Midbrain (tissue), 1 donor: ENCODE measurements around the gene POLR3A.

Source experiments
- DNase-seq: peaks from one replicate; lab custom pipeline; 2025; lab: John Stamatoyannopoulos, UW

The POLR3A gene

GRCh38 chr10:78046711-78047269 is 17.5 kb upstream of the POLR3A start:
- DNase-seq: no peak

- DNase-seq: no peak
These were observed 16.5 kb upstream of the POLR3A start for GRCh38 chr10:78045856-78046255.

- no peak for DNase-seq
These were observed 15.9 kb upstream of the POLR3A start for GRCh38 chr10:78045237-78045636.

- no peak for DNase-seq
These were observed 15.4 kb upstream of the POLR3A start for GRCh38 chr10:78044699-78045098.

GRCh38 chr10:78044179-78044578 is 14.9 kb upstream of the POLR3A start:
- DNase-seq: no peak

GRCh38 chr10:78042752-78043104 is 13.4 kb upstream of the POLR3A start:
- no peak for DNase-seq

GRCh38 chr10:78042058-78042751 is 12.9 kb upstream of the POLR3A start:
- no peak for DNase-seq

- no peak for DNase-seq
These were observed 12.1 kb upstream of the POLR3A start for GRCh38 chr10:78041170-78042057.

- DNase-seq: no peak
These were observed 10.4 kb upstream of the POLR3A start for GRCh38 chr10:78039743-78040142.

- no peak for DNase-seq
These were observed 9.7 kb upstream of the POLR3A start for GRCh38 chr10:78038791-78039547.

GRCh38 chr10:78038105-78038504 is 8.8 kb upstream of the POLR3A start:
- DNase-seq: no peak

- DNase-seq: no peak
These were observed 6.7 kb upstream of the POLR3A start for GRCh38 chr10:78035933-78036583.

- DNase-seq: no peak
These were observed 6.1 kb upstream of the POLR3A start for GRCh38 chr10:78035437-78035836.

GRCh38 chr10:78035025-78035424 is 5.7 kb upstream of the POLR3A start:
- DNase-seq: no peak

GRCh38 chr10:78033637-78034470 is 4.5 kb upstream of the POLR3A start, which contains the start of gene RPS24:
TSS of gene RPS24 (plus strand) at chr10:78033863. CDS start at chr10:78033902, 39 bp downstream.
- DNase-seq: peak; percentile 98

- DNase-seq: no peak
These were observed 4.0 kb upstream of the POLR3A start for GRCh38 chr10:78033387-78033636.

GRCh38 chr10:78028438-78029268 is 662 bp downstream of the POLR3A start:
- DNase-seq: no peak

- no peak for DNase-seq
These were observed 3.5 kb downstream of the POLR3A start for GRCh38 chr10:78025685-78026364.

GRCh38 chr10:78023741-78024140 is 5.6 kb downstream of the POLR3A start:
- DNase-seq: no peak

GRCh38 chr10:78021201-78021600 is 8.1 kb downstream of the POLR3A start:
- DNase-seq: no peak
